ENCODE measurements around the gene SPAG6.

DNA sequence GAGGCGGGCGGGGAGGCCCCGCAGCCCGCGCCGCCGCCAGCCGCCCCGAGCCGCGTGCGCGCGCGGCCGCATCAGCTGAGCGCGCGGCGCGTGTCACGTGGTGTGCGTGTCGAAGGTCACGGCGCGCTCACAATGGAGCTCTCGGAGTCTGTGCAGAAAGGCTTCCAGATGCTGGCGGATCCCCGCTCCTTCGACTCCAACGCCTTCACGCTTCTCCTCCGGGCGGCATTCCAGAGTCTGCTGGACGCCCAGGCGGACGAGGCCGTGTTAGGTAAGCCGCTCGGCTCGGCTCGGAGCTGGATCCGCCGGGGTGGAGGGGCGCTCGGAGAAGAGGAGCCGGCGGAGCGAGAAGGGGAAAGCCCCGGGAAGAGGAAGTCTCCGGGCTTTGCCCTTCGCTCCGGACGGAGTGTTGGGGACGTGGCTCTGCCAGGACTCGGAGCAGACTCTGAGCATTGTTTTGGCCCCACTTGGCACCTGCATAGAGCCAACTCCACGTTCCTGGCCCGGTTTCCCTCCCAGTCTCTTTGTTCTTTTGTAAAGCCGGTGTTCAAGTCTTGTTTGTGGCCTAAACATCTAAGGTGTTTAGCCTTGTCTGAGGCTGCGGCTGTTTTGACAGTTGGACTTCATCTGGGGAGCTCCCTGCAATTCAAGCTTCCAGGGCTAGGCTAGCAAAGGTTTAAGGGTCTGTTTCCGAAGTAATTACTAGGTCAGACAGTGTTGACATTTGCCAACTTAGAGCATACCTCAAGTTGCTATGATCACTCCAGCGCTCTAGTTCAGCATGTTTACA is 28.8 kb upstream of the SPAG6 start, which contains the start of gene COMMD3:
- TF ChIP-seq, protein P1, sequence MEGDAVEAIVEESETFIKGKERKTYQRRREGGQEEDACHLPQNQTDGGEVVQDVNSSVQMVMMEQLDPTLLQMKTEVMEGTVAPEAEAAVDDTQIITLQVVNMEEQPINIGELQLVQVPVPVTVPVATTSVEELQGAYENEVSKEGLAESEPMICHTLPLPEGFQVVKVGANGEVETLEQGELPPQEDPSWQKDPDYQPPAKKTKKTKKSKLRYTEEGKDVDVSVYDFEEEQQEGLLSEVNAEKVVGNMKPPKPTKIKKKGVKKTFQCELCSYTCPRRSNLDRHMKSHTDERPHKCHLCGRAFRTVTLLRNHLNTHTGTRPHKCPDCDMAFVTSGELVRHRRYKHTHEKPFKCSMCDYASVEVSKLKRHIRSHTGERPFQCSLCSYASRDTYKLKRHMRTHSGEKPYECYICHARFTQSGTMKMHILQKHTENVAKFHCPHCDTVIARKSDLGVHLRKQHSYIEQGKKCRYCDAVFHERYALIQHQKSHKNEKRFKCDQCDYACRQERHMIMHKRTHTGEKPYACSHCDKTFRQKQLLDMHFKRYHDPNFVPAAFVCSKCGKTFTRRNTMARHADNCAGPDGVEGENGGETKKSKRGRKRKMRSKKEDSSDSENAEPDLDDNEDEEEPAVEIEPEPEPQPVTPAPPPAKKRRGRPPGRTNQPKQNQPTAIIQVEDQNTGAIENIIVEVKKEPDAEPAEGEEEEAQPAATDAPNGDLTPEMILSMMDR (IDR thresholded peaks at IDR 0.05), result no peak
- peak in 3 of 4 donors; percentile 18 to 85 (median 41) for TF ChIP-seq POLR2A (IDR thresholded peaks at IDR 0.05)

All from esophagus squamous epithelium (tissue), 4 donors.